ENCODE data around the gene HBEGF. TPM values are rescaled to one million over a fixed set of nuclear protein-coding genes. Genes with fewer than 3 reads are reported as not detected.

The HBEGF gene
- total and polyA plus RNA-seq, 2 experiments from 2014 or later = 2.2 to 2.9 TPM

GRCh38 chr5:140329739-140330481 lies 16.5 kb downstream of the HBEGF start:
- Histone ChIP-seq H4K20me1 (replicated peaks; ENCODE audit: insufficient read depth) (no peaks in the 10 kb centered on the region), H3F3A (replicated peaks; ENCODE audit: low read depth) (no peaks in the 10 kb centered on the region), H3K4me3 (no peak overlapping the region), H3K27me3 (ENCODE audit: insufficient read depth) (no peaks in the 10 kb centered on the region), H3K79me2 (replicated peaks; ENCODE audit: insufficient read depth) (no peaks in the 10 kb centered on the region), H3K27ac (ENCODE audit: low read depth) (peak overlapping the region; percentile 59; the same call in 1 of the 2 replicates), H2AFZ (peak overlapping the region; percentile 84), H3K9me2 (ENCODE audit: insufficient read depth) (no peaks in the 10 kb centered on the region), H3K36me3 (ENCODE audit: insufficient read depth) (no peaks in the 10 kb centered on the region), H3K4me2 (no peak overlapping the region), H3K4me1 (ENCODE audit: insufficient read depth) (peaks cover 5% of the 10 kb centered on the region; the same call in 1 of the 2 replicates)
- peaks cover 6% of the 10 kb centered on the region for H3K27me3 Mint-ChIP-seq (ENCODE audit: insufficient read depth, low read depth, poor library complexity)
- TF ChIP-seq CREB1 (CRISPR knock-in tag; IDR thresholded peaks at IDR 0.05; ENCODE audit: low read depth) = no peak
- TF ChIP-seq EZH2 (IDR thresholded peaks at IDR 0.05; ENCODE audit: low read depth, unreplicated experiment) = no peak
- no peak for TF ChIP-seq CTCF (conservative IDR thresholded peaks at IDR 0.05; ENCODE audit: low read depth in 2 of 2)
- no peak for TF ChIP-seq ZNF331 (CRISPR knock-in tag; IDR thresholded peaks at IDR 0.05; ENCODE audit: low read depth)
- TF ChIP-seq REST (IDR thresholded peaks at IDR 0.05; ENCODE audit: unreplicated experiment) = no peak
- TF ChIP-seq STAT1 (IDR thresholded peaks at IDR 0.05; ENCODE audit: unreplicated experiment) = no peak
- TF ChIP-seq JUNB (IDR thresholded peaks at IDR 0.05; ENCODE audit: unreplicated experiment) = no peak
- no peak for TF ChIP-seq ETS1 (IDR thresholded peaks at IDR 0.05)
- no peak for TF ChIP-seq NANOG (IDR thresholded peaks at IDR 0.05; ENCODE audit: borderline replicate concordance)
- no peak for TF ChIP-seq ZNF114 (CRISPR knock-in tag; IDR thresholded peaks at IDR 0.05)
- TF ChIP-seq POLR2AphosphoS5 (IDR thresholded peaks at IDR 0.05; ENCODE audit: low read depth) = no peak
- no peak for TF ChIP-seq EZH2phosphoT487 (IDR thresholded peaks at IDR 0.05; ENCODE audit: unreplicated experiment)
- peaks cover 16% of the 10 kb centered on the region for H3K4me1 Mint-ChIP-seq
- DNase-seq (ENCODE audit: low spot score) (peak; percentile 14), ATAC-seq (peak; percentile 39; the same call in 2 of the 3 replicates)
- H3K9me3 Mint-ChIP-seq = no peaks in the 10 kb centered on the region
- no peak overlapping the region for H3K4me3 Mint-ChIP-seq
- H3K36me3 Mint-ChIP-seq (ENCODE audit: low read depth) = peaks cover 6% of the 10 kb centered on the region; the same call in 2 of the 3 replicates
- no peak overlapping the region; the same call in 1 of the 2 replicates for H3K27ac Mint-ChIP-seq

Measured in GM23338 (cell line).